ENCODE measurements around the gene TAS2R60.
A peak's percentile ranks its signal among the peaks of the same experiment; 100 is the strongest.

Gene TAS2R60

GRCh38 chr7:143487061-143487460, 43.8 kb downstream of the TAS2R60 start:
- no peak for TF ChIP-seq CTCF (IDR thresholded peaks at IDR 0.05; ENCODE audit: insufficient read depth, low read length, poor library complexity, severe bottlenecking)
- H3K27me3 ChIP-seq (replicated peaks; ENCODE audit: control insufficient read depth, insufficient read depth, low read length), result no peaks in the 10 kb centered on the region; the same call in none of the 2 replicates
- H3K4me3 ChIP-seq (replicated peaks; ENCODE audit: low read depth, low read length), result no peak overlapping the region
- no peaks in the 10 kb centered on the region for H3K36me3 ChIP-seq (ENCODE audit: control insufficient read depth, insufficient read depth, low read length)
- no peak for DNase-seq (ENCODE audit: extremely low read depth, insufficient read length)

DNA sequence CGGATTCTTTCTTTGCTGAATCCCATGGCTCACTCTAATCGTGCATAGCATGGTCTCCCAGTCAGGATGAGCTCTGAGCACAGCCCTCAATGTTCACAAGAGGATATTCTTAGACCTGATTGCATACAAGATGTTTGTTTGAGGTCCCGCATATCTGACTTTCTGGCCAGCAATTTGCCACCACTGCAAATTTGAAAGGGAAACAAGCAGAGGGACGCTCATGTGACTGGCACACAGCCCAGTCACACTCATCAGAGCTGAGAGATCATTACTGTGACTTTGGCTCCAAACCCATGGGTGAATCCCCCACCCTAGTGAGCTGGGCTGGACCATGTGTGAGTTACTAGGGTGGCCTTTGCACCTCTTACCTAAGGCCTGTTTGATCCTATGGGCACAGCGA, 44.3 kb downstream of the TAS2R60 start:
- Histone ChIP-seq H3K27me3 (replicated peaks; ENCODE audit: control insufficient read depth, insufficient read depth, low read length) (no peaks in the 10 kb centered on the region; the same call in none of the 2 replicates), H3K4me3 (replicated peaks; ENCODE audit: low read depth, low read length) (no peak overlapping the region), H3K36me3 (ENCODE audit: control insufficient read depth, insufficient read depth, low read length) (no peaks in the 10 kb centered on the region)
- TF ChIP-seq CTCF (IDR thresholded peaks at IDR 0.05; ENCODE audit: insufficient read depth, low read length, poor library complexity, severe bottlenecking), result no peak
- no peak for DNase-seq (ENCODE audit: extremely low read depth, insufficient read length)

DNA sequence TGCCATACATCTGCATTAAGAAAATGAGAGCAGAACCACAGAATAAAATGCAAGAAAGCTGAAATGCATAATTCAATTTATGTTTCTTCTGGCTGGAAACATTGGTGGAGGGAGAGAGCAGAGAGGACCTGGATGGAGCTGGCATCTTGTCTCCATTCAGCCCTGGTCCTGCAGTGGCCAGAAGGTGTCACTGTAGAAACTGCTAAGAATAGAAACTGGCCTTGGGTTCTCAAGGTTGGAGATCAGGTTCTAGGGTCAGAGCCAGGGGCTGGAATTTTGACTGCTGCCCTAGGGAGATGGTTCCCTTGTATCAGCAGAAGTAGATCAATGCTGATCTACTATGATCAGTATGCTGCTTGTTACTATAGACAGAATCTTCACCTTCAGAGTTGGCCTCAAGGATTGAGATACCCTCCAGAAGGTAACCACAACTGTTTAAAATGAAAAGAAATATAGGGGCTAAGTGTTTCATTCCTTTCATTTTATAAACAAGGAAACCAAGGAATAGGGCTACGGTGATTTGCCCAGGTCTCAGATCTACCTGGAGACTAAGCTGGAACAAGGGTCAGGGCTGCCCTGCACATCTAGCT, 47.6 kb downstream of the TAS2R60 start:
- Histone ChIP-seq H3K36me3 (ENCODE audit: control insufficient read depth, insufficient read depth, low read length) (no peaks in the 10 kb centered on the region), H3K4me3 (replicated peaks; ENCODE audit: low read depth, low read length) (no peak overlapping the region), H3K27me3 (replicated peaks; ENCODE audit: control insufficient read depth, insufficient read depth, low read length) (no peaks in the 10 kb centered on the region; the same call in none of the 2 replicates)
- TF ChIP-seq CTCF (IDR thresholded peaks at IDR 0.05; ENCODE audit: insufficient read depth, low read length, poor library complexity, severe bottlenecking), result peak; percentile 57
- DNase-seq (ENCODE audit: extremely low read depth, insufficient read length), result no peak

- H3K4me3 ChIP-seq (replicated peaks; ENCODE audit: low read depth, low read length), result no peak overlapping the region
- no peak for TF ChIP-seq CTCF (IDR thresholded peaks at IDR 0.05; ENCODE audit: insufficient read depth, low read length, poor library complexity, severe bottlenecking)
- H3K36me3 ChIP-seq (ENCODE audit: control insufficient read depth, insufficient read depth, low read length), result no peaks in the 10 kb centered on the region
- no peak for DNase-seq (ENCODE audit: extremely low read depth, insufficient read length)
- no peaks in the 10 kb centered on the region; the same call in none of the 2 replicates for H3K27me3 ChIP-seq (replicated peaks; ENCODE audit: control insufficient read depth, insufficient read depth, low read length)
Measured at GRCh38 chr7:143492043-143492471, 48.8 kb downstream of the TAS2R60 start.

GRCh38 chr7:143492799-143493739, 49.8 kb downstream of the TAS2R60 start:
- DNase-seq (ENCODE audit: extremely low read depth, insufficient read length), result no peak
- TF ChIP-seq CTCF (IDR thresholded peaks at IDR 0.05; ENCODE audit: insufficient read depth, low read length, poor library complexity, severe bottlenecking), result no peak
- Histone ChIP-seq H3K27me3 (replicated peaks; ENCODE audit: control insufficient read depth, insufficient read depth, low read length) (no peaks in the 10 kb centered on the region; the same call in none of the 2 replicates), H3K4me3 (replicated peaks; ENCODE audit: low read depth, low read length) (no peak overlapping the region), H3K36me3 (ENCODE audit: control insufficient read depth, insufficient read depth, low read length) (no peaks in the 10 kb centered on the region)
